Measurements from ENCODE around the gene CFL1. TPM values are rescaled to one million over a fixed set of nuclear protein-coding genes. Genes with fewer than 3 reads are reported as not detected.

CFL1 gene
- total and polyA plus RNA-seq, 7 donors, result 428 to 2,165 (median 506) TPM

DNA sequence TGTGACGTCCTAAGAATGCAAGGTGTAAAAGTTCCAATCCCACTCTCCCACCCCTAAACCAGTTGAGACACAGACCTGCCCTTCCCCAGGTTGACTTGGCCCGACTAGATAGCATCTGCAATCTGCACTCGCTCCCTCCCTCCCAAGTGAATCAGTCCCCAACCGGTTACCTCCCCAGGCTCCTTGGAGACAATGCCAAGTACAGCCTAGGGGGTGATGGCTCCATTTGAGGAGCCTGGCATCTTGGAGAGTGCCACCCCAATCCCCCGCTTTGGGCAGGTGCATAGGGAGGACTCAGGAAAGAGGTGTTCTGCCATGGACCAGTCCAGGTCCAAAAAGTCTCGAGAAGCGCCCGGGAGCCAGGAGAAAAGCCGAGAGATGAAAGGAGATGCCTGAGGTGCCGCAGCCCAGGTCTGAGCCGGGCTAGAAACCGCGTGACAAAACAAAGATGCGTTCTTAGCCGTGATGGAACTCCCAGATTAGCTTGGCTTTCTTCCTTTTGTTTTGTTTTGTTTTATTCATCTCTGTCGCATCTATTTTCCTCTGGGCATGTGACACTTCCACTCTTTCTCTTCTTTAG lies 42.9 kb downstream of the CFL1 start:
- no peak for TF ChIP-seq POLR2A (IDR thresholded peaks at IDR 0.05)
- TF ChIP-seq EP300 (IDR thresholded peaks at IDR 0.05), result no peak
- TF ChIP-seq, protein P1, sequence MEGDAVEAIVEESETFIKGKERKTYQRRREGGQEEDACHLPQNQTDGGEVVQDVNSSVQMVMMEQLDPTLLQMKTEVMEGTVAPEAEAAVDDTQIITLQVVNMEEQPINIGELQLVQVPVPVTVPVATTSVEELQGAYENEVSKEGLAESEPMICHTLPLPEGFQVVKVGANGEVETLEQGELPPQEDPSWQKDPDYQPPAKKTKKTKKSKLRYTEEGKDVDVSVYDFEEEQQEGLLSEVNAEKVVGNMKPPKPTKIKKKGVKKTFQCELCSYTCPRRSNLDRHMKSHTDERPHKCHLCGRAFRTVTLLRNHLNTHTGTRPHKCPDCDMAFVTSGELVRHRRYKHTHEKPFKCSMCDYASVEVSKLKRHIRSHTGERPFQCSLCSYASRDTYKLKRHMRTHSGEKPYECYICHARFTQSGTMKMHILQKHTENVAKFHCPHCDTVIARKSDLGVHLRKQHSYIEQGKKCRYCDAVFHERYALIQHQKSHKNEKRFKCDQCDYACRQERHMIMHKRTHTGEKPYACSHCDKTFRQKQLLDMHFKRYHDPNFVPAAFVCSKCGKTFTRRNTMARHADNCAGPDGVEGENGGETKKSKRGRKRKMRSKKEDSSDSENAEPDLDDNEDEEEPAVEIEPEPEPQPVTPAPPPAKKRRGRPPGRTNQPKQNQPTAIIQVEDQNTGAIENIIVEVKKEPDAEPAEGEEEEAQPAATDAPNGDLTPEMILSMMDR (IDR thresholded peaks at IDR 0.05), result no peak
- TF ChIP-seq POLR2AphosphoS5 (IDR thresholded peaks at IDR 0.05), result no peak
- whole genome bisulfite sequencing, 2 donors, result 92 to 94% methylated on average over 16 of the region's 16 CpGs

DNA sequence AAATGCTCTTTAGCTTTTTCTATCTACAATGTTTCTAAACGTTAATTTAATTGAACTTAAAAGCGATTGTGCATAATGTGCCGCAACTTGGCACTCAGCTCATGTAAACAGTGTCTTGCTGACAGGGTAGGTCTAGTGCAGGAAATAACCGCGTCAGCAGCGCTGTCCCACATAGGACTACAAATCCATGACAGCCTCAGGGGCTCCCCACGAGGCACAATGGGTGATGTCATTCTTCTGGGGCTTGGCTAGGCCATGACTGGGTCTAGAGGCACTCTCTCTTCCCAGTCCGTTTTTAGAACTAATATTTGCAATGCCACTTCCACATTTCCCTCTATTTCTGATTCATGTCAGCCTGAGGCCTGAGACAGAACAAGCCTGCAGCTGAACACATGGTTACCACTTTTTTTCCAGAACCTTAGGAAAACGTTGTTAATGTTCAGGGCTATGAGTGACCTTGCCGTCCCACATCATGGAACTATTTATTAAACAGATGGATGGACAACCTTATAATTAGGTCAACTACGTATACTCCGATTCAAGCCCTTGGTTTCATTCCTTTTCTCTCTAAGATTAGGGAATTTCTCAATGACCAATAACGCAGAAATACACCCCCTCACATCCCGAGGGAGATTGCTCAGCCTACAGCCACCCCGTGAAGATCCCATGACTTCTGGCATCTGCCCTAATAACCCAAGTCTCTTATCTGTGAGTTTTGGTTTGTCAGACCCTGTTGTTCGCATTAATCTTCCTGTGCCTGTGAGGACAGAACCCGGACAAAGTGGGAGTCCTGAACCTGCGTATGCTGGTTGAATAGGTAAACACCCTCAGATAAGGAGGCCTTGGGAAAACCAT lies 43.6 kb downstream of the CFL1 start:
- Histone ChIP-seq H3K4me1 (peaks cover 0 to 12% (median 8%) of the 10 kb centered on the region in 4 donors), H3K27me3 (no peaks in the 10 kb centered on the region), H3K27ac (no peak overlapping the region), H3K9me3 (no peaks in the 10 kb centered on the region), H3K4me3 (no peak overlapping the region), H3K36me3 (peaks cover 0 to 6% (median 0%) of the 10 kb centered on the region in 4 donors)
- WGBS, 2 donors, result 57 to 75% methylated on average over 18 of the region's 18 CpGs
- TF ChIP-seq EP300 (IDR thresholded peaks at IDR 0.05) (no peak), POLR2AphosphoS5 (IDR thresholded peaks at IDR 0.05) (no peak)
- DNase-seq, result no peak
- intact Hi-C loops (cut with DNase I), result loop anchor here (10.0 kb wide), 1 partner anchor 190 kb away; no protein-coding TSS in a partner anchor

More for the DNA sequence above, 42.9 kb downstream of the CFL1 start:
- no peak for DNase-seq
- Histone ChIP-seq H3K27ac (no peak overlapping the region), H3K4me3 (no peak overlapping the region), H3K27me3 (no peaks in the 10 kb centered on the region), H3K36me3 (peaks cover 0 to 6% (median 0%) of the 10 kb centered on the region in 4 donors), H3K4me1 (peaks cover 0 to 12% (median 8%) of the 10 kb centered on the region in 4 donors), H3K9me3 (no peaks in the 10 kb centered on the region)
- intact Hi-C loops (cut with DNase I), result loop anchor here (10.0 kb wide), 1 partner anchor 190 kb away; no protein-coding TSS in a partner anchor

GRCh38 chr11:65811764-65812475 lies 46.1 kb downstream of the CFL1 start:
- no peak for DNase-seq
- no peak overlapping the region for H3K4me3 ChIP-seq
- H3K27ac ChIP-seq, result no peak overlapping the region
- TF ChIP-seq, protein P1 (IDR thresholded peaks at IDR 0.05), result no peak
- no peak for TF ChIP-seq POLR2AphosphoS5 (IDR thresholded peaks at IDR 0.05)
- TF ChIP-seq POLR2A (IDR thresholded peaks at IDR 0.05), result no peak
- no peak for TF ChIP-seq EP300 (IDR thresholded peaks at IDR 0.05)
- intact Hi-C loops (cut with DNase I), result loop anchor here (10.0 kb wide), 1 partner anchor 187 kb away; no protein-coding TSS in a partner anchor
- peaks cover 0 to 3% (median 2%) of the 10 kb centered on the region in 4 donors for H3K4me1 ChIP-seq
- WGBS, 2 donors, result 75 to 90% methylated on average over 19 of the region's 19 CpGs
- peaks cover 0 to 6% (median 0%) of the 10 kb centered on the region in 4 donors for H3K36me3 ChIP-seq
- H3K27me3 ChIP-seq, result peaks cover 0 to under 1% (median 0%) of the 10 kb centered on the region in 3 donors
- H3K9me3 ChIP-seq, result no peaks in the 10 kb centered on the region

- H3K27me3 ChIP-seq, result peaks cover 0 to 12% (median 0%) of the 10 kb centered on the region in 3 donors
- 75 to 85% methylated on average over 23 of the region's 23 CpGs for WGBS, 2 donors
- TF ChIP-seq POLR2AphosphoS5 (IDR thresholded peaks at IDR 0.05) (no peak), POLR2A (IDR thresholded peaks at IDR 0.05) (no peak), EP300 (IDR thresholded peaks at IDR 0.05) (no peak)
- TF ChIP-seq, protein P1 (IDR thresholded peaks at IDR 0.05), result no peak
- intact Hi-C loops (cut with DNase I), result loop anchor here (10.0 kb wide), 1 partner anchor 185 kb away; no protein-coding TSS in a partner anchor
- no peaks in the 10 kb centered on the region for H3K4me1 ChIP-seq
- no peak for DNase-seq
- no peak overlapping the region for H3K27ac ChIP-seq
- H3K36me3 ChIP-seq, result peaks cover 0 to 3% (median 0%) of the 10 kb centered on the region in 4 donors
- no peak overlapping the region for H3K4me3 ChIP-seq
- H3K9me3 ChIP-seq, result no peaks in the 10 kb centered on the region
Measured at GRCh38 chr11:65810046-65810868, 47.7 kb downstream of the CFL1 start.

Data from sigmoid colon (tissue), 7 donors.